Embryonic facial prominence (tissue), 1 donor: ENCODE data around the gene B4GALNT2.
"Not testable (repeated sequence)": the region's sequence is repeated elsewhere in the genome, so short reads cannot be mapped to it uniquely, and the experiment has no call there.

ENCODE experiments used
- DNase-seq: peaks from one replicate; pipeline ENCODE4 v3.0.0-alpha.2; 2016; ENCODE audit errors: extremely low spot score

The B4GALNT2 gene

DNA sequence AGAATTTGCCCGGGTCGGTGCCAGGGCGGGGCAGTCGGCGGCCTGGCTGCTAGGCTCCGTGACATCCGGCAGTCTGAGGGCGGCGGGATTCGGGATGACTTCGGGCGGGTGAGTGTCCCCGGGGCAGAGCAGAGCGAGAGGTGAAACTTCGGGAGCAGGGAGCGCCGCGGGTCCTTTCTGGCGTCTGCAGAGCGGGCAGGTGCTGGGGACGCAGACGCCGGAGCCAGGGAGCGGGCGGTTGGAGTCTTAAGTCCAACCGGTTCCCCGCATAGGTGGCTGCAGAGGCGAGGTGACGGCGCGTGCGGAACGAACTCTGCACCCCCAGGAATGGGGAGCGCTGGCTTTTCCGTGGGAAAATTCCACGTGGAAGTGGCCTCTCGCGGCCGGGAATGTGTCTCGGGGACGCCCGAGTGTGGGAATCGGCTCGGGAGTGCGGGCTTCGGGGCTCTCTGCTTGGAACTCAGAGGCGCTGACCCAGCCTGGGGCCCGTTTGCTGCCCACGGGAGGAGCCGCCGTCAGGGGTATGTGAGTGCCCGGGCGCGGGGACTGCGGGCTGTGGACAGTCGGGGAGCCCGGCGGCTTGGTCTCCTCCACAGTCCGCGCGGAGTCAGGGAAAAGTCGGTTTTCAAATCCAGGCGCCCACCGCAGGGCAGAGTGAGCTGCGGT, at the start of gene B4GALNT2:
TSS of gene B4GALNT2 (plus strand) at position 71 of the 666 bp plus-strand sequence. CDS start at position 95, 24 bp downstream.
- no peak for DNase-seq

DNA sequence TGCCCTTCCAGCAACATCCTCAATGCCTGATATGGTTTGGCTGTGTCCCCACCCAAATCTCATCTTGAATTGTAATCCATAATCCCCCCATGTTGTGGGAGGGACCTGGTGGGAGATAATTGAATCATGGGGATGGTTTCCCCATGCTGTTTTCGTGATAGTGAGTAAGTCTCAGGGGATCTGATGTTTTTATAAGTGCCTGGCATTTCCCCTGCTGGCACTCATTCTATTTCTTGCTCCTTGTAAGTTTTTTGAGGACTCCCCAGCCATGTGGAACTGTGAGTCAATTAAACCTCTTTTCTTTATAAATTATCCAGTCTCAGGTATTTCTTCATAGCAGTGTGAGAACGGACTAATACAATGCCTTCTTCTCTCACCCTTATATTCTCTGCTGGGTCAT, 47.5 kb upstream of the B4GALNT2 start:
- not testable (repeated sequence) for DNase-seq

DNA sequence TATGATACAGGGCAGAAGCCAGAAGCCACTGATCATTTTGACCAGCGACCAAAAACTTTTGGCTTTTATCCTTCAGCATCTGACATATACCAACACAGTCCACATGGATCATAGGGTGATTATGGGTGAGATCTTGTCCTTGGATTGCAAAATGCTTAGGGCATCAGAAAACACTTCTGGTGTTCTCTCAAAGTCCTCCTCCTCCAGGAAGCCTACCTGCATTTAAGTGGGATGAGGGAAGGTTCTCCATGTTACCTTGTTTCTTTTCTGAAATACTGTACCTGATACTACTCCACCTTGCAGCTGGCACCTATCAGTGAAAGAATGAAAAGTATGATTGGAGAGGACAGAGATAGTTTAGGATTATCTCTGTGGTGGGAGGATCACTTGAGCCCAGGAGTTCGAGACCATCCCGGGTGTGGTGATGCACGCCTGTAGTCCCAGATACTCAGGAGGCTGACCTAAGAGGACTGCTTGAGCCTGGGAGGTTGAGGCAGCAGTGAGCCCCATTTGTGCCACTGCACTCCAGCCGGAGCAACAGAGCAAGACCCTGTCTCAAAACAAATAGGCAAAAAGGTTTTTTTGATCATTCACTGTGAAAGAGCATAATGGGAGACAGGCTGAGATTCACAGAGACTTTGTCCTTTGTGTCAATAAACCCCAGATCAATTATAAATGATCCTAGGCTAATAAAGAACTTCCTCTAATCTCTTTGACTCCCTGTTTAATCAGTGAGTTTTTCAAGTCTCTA, 46.8 kb upstream of the B4GALNT2 start:
- no peak for DNase-seq

GRCh38 chr17:49086316-49086605, 46.3 kb upstream of the B4GALNT2 start:
- DNase-seq: no peak

GRCh38 chr17:49086649-49087048, 45.9 kb upstream of the B4GALNT2 start:
- no peak for DNase-seq

GRCh38 chr17:49089094-49089493, 43.5 kb upstream of the B4GALNT2 start:
- no peak for DNase-seq

DNA sequence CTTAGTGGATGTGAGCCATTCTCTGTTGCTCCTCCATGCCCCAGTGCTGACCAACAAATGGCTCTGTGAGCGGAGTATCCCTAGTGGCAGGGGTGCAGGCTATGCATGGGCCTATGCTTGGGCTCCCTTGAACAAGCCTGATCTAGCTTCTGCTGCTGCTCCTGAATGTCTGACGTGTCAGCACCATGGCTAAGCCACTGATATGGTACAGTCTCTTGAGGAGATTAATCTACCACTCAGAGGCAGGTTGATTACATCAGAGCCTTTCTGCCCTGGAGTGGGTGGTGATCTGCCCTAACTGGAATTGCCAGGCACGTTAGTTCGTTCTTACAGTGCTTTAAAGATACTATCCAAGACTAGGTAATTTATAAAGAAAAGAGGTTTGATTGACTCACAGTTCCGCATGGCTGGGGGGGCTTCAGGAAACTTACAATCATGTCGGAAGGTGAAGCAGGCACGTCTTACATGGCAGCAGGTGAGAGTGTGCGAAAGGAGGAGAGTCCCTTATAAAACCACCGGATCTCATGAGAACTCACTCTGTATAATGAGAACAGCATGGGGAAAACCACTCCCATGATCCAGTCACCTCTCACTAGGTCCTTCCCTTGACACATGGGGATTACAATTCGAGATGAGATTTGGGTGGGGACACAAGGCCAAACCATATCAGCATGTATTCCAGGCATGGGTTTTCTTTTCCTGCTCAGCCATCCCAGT, 41.5 kb upstream of the B4GALNT2 start:
- DNase-seq: no peak

- DNase-seq: no peak
These were observed 39.4 kb upstream of the B4GALNT2 start for GRCh38 chr17:49093131-49093530.

GRCh38 chr17:49100601-49101000, 32.0 kb upstream of the B4GALNT2 start:
- no peak for DNase-seq

GRCh38 chr17:49101054-49101534, 31.5 kb upstream of the B4GALNT2 start:
- DNase-seq: no peak

- DNase-seq: not testable (repeated sequence)
These were observed 29.2 kb upstream of the B4GALNT2 start for GRCh38 chr17:49103360-49103759.

DNA sequence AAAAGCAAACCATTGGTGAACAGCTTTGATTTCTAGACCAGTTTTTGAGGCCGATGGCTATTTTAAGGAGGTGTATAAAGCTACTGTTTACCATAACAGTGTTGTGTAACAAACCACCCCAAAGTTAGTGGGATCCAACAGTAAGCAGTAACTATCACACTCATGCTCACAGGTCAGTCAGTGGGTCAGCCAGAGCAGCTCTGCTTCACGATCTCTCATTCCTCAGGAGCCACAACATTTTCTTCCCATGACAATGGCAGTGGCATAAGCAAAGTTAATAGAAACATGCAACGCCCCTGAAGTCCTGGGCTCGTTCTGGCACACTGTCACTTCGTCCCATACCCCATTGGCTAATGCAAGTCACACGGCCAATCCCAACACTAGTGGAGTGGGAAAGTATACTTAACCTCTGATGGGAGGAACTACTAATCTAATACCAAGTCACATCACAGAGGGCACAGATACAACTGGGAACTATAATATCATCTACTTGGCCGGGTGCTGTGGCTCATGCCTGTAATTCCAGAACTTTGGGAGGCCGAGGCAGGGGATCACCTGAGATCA, 28.0 kb upstream of the B4GALNT2 start:
- no peak for DNase-seq

GRCh38 chr17:49106321-49107210, 26.0 kb upstream of the B4GALNT2 start:
- DNase-seq: no peak

DNA sequence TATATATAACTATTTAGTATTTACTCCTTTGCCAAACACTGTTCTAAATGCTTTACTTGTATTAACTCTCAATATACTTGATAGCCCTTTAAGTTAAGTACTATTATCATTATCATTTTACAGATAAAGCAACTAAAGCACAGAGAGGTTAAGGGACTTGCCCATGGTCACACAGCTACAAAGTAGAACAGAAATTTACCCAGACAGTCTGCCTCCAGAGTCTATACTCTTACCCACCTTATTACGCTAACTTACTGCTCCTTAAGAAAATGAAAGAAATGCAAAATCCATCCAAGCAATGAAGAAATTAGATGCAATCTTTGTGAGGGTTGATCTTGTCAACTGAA, 25.4 kb upstream of the B4GALNT2 start:
- DNase-seq: no peak

GRCh38 chr17:49108318-49108717, 24.3 kb upstream of the B4GALNT2 start:
- no peak for DNase-seq

- no peak for DNase-seq
These were observed 22.1 kb upstream of the B4GALNT2 start for GRCh38 chr17:49110509-49110908.

DNA sequence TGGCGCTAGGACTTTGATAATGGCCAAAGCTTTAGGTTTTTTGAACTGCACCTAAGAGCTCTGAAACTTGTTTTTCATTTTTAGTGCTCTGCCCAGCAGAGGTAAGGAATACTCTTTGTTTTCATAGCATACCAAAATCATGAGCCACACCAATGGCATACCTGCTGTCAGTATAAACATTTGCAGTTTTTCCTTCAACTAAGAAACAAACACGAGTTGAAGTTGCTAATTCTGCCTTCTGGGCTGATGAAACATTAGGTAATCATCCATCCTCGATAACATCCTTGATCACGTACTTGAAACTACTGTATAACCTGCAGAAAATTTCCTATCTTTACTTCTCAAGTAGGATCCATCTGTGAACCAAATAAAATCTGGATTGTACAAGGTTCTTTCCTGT, 20.6 kb upstream of the B4GALNT2 start:
- DNase-seq: no peak

- no peak for DNase-seq
These were observed 19.6 kb upstream of the B4GALNT2 start for GRCh38 chr17:49112936-49113335.

- no peak for DNase-seq
These were observed 17.9 kb upstream of the B4GALNT2 start for GRCh38 chr17:49114703-49115102.

DNA sequence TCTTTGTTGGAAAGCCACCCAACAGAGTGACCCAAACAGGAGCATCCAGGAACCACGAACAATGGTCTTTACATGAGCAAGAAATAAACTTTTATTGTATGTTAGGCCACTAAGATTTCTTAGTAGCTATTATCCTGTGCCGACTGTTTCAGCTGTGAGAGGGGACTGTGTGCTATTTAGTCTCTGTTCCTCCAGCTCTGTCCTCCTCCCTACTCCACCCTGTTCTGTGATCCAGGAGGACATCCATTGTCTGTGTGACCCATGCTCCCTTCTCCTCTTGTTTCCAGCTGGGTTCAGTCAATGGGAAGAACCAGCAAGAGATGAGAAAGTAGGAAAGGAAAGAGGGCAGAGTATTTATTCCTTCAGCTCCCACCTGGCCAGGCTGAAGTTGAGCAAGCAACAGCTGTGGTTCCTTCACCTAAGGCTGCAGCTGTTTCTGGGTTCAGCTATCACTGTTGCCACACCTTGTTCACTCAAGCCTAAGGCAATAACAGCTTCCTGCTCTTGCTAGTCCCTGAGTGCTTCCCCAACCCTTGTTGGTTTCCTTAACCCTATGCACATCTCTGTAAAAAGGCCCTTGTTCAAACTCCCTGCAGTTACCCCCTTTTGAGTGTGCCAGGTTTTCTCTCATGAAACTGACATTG, 14.9 kb upstream of the B4GALNT2 start:
- no peak for DNase-seq

GRCh38 chr17:49120166-49120565, 12.4 kb upstream of the B4GALNT2 start:
- DNase-seq: no peak
